Neural progenitor cell (in vitro differentiated cells): ENCODE results near the gene PYGB. TPM values are rescaled to one million over a fixed set of nuclear protein-coding genes. Genes with fewer than 3 reads are reported as not detected.

Experiments
- DNase-seq: peaks from one replicate; pipeline ENCODE4 v3.0.0-alpha.2; 2016; ENCODE audit warnings: low spot score
- H2AFZ ChIP-seq: fragments of 200-600 bp; sonication (generic); replicated peaks from 2 replicates; pipeline ENCODE4 v1.6.1; 2016; ENCODE audit warnings: antibody characterized with exemption
- H3F3A ChIP-seq: fragments of 200-600 bp; sonication (generic); 2 replicates; pipeline ENCODE4 v1.6.1; 2016; ENCODE audit warnings: antibody characterized with exemption, low read depth
- H3K27ac ChIP-seq: fragments of 200-600 bp; sonication (generic); 2 replicates; pipeline ENCODE4 v1.5.1; 2016; ENCODE audit warnings: mild to moderate bottlenecking
- H3K27me3 ChIP-seq: fragments of 200-600 bp; sonication (generic); 2 replicates; pipeline ENCODE4 v1.6.1; 2016; ENCODE audit warnings: mild to moderate bottlenecking, moderate library complexity
- H3K36me3 ChIP-seq: fragments of 200-600 bp; sonication (generic); 2 replicates; pipeline ENCODE4 v1.5.1; 2016
- H3K4me1 ChIP-seq: fragments of 200-600 bp; sonication (generic); 2 replicates; pipeline ENCODE4 v1.6.1; 2016; ENCODE audit warnings: mixed run types
- H3K4me2 ChIP-seq: fragments of 200-600 bp; sonication (generic); 2 replicates; pipeline ENCODE4 v1.6.1; 2016
- H3K4me3 ChIP-seq: fragments of 200-600 bp; sonication (generic); 2 replicates; pipeline ENCODE4 v1.5.1; 2016
- H3K79me2 ChIP-seq: fragments of 200-600 bp; sonication (generic); 2 replicates; pipeline ENCODE4 v1.6.1; 2016; ENCODE audit warnings: low read depth
- H3K9ac ChIP-seq: fragments of 200-600 bp; sonication (generic); 2 replicates; pipeline ENCODE4 v1.6.1; 2016
- H3K9me3 ChIP-seq: fragments of 200-600 bp; sonication (generic); 2 replicates; pipeline ENCODE4 v1.5.1; 2016; ENCODE audit warnings: low read depth
- H4K20me1 ChIP-seq: fragments of 200-600 bp; sonication (generic); 2 replicates; pipeline ENCODE4 v1.6.1; 2016; ENCODE audit warnings: low read depth
- H3K27ac Mint-ChIP-seq: 3 replicates; pipeline ENCODE4 v1.8.0; 2021; ENCODE audit warnings: mixed read lengths
- H3K27me3 Mint-ChIP-seq: 2 replicates; pipeline ENCODE4 v1.8.0; 2022; ENCODE audit warnings: low read depth, mild to moderate bottlenecking, inconsistent platforms, moderate library complexity, mixed read lengths; ENCODE audit not compliant: insufficient read depth
- H3K36me3 Mint-ChIP-seq: 3 replicates; pipeline ENCODE4 v1.8.0; 2021; ENCODE audit warnings: mixed read lengths
- H3K4me1 Mint-ChIP-seq: 3 replicates; pipeline ENCODE4 v1.8.0; 2021; ENCODE audit warnings: mixed read lengths
- H3K4me3 Mint-ChIP-seq: 3 replicates; pipeline ENCODE4 v1.8.0; 2021; ENCODE audit warnings: mild to moderate bottlenecking, moderate library complexity, mixed read lengths
- H3K9me3 Mint-ChIP-seq: 3 replicates; pipeline ENCODE4 v1.8.0; 2020; ENCODE audit warnings: mixed read lengths
- CTCF ChIP-seq: fragments of 200-600 bp; sonication (generic); IDR thresholded peaks from 2 replicates; pipeline ENCODE4 v1.5.1; 2017; ENCODE audit warnings: antibody characterized with exemption, mild to moderate bottlenecking
- EZH2 ChIP-seq: fragments of 200-600 bp; sonication (generic); IDR thresholded peaks from 2 replicates; pipeline ENCODE4 v1.6.1; 2017; ENCODE audit warnings: antibody characterized with exemption, mild to moderate bottlenecking, moderate library complexity
- EZH2phosphoT487 ChIP-seq: fragments of 200-600 bp; sonication (generic); IDR thresholded peaks from 2 replicates; pipeline ENCODE4 v1.6.1; 2017; ENCODE audit warnings: antibody characterized with exemption
- total RNA-seq: library from RNA; depleted of rRNA; stranded (reverse); fragments of >200 nt; gene quantifications from 2 replicates; pipeline ENCODE4 v1.2.3, GENCODE V29; 2015; ENCODE audit warnings: low replicate concordance

Gene PYGB
- total RNA-seq, 1 donor from 2014 or later = 40.9 TPM

GRCh38 chr20:25288291-25289181 lies 40.7 kb downstream of the PYGB start:
- Mint-ChIP-seq H3K9me3 (peaks cover 2% of the 10 kb centered on the region), H3K27ac (no peak overlapping the region), H3K27me3 (peaks cover 2% of the 10 kb centered on the region), H3K36me3 (peaks cover 31% of the 10 kb centered on the region), H3K4me3 (no peak overlapping the region), H3K4me1 (no peaks in the 10 kb centered on the region)
- H2AFZ ChIP-seq = no peak overlapping the region
- no peak overlapping the region for H3K9ac ChIP-seq
- H3K36me3 ChIP-seq = no peaks in the 10 kb centered on the region
- H3K79me2 ChIP-seq = no peaks in the 10 kb centered on the region
- no peaks in the 10 kb centered on the region for H3F3A ChIP-seq
- H3K4me3 ChIP-seq = no peak overlapping the region
- H4K20me1 ChIP-seq = peaks cover 3% of the 10 kb centered on the region
- H3K4me2 ChIP-seq = no peak overlapping the region
- no peak overlapping the region for H3K27ac ChIP-seq
- TF ChIP-seq EZH2 (no peak), CTCF (no peak), EZH2phosphoT487 (no peak)
- no peak for DNase-seq
- H3K27me3 ChIP-seq = no peaks in the 10 kb centered on the region
- no peaks in the 10 kb centered on the region for H3K4me1 ChIP-seq
- no peaks in the 10 kb centered on the region for H3K9me3 ChIP-seq

GRCh38 chr20:25289886-25290597 lies 42.2 kb downstream of the PYGB start:
- no peak overlapping the region for H3K27ac ChIP-seq
- H3K27me3 Mint-ChIP-seq = peaks cover 4% of the 10 kb centered on the region
- no peak for DNase-seq

More at GRCh38 chr20:25289886-25290597, 42.2 kb downstream of the PYGB start:
- peaks cover 29% of the 10 kb centered on the region for H3K36me3 Mint-ChIP-seq
- Histone ChIP-seq H3K4me2 (no peak overlapping the region), H3K4me1 (no peaks in the 10 kb centered on the region), H3K36me3 (no peaks in the 10 kb centered on the region), H3F3A (peaks cover 5% of the 10 kb centered on the region), H3K4me3 (no peak overlapping the region), H3K27me3 (no peaks in the 10 kb centered on the region), H4K20me1 (peaks cover 7% of the 10 kb centered on the region), H3K79me2 (no peaks in the 10 kb centered on the region), H3K9ac (no peak overlapping the region), H3K9me3 (no peaks in the 10 kb centered on the region), H2AFZ (no peak overlapping the region)
- H3K27ac Mint-ChIP-seq = no peak overlapping the region
- no peaks in the 10 kb centered on the region for H3K4me1 Mint-ChIP-seq
- no peak for TF ChIP-seq CTCF
- TF ChIP-seq EZH2 = no peak
- no peak for TF ChIP-seq EZH2phosphoT487
- H3K4me3 Mint-ChIP-seq = no peak overlapping the region
- peaks cover 2% of the 10 kb centered on the region for H3K9me3 Mint-ChIP-seq
